GM12891 (cell line): ENCODE results near the gene SERPINB6.

Experiments
- PAX5 ChIP-seq: IDR thresholded peaks from 2 replicates; pipeline ENCODE4 v1.6.1; 2011; ENCODE audit warnings: low read length, moderate library complexity, mild to moderate bottlenecking; ENCODE audit not compliant: insufficient read depth, severe bottlenecking
- POLR2A ChIP-seq: IDR thresholded peaks from 2 replicates; pipeline ENCODE4 v1.6.1; 2011; ENCODE audit warnings: low read depth, low read length, control low read depth
- POLR2AphosphoS5 ChIP-seq: IDR thresholded peaks from 2 replicates; pipeline ENCODE4 v1.6.1; 2011; ENCODE audit warnings: low read depth, low read length, control low read depth
- POU2F2 ChIP-seq: IDR thresholded peaks from 2 replicates; pipeline ENCODE4 v1.6.1; 2011; ENCODE audit warnings: low read depth, mild to moderate bottlenecking, control low read depth, low read length, moderate library complexity
- SPI1 ChIP-seq: IDR thresholded peaks from 2 replicates; pipeline ENCODE4 v1.6.1; 2011; ENCODE audit warnings: low read depth, low read length, control low read depth
- TAF1 ChIP-seq: IDR thresholded peaks from 2 replicates; pipeline ENCODE4 v1.6.1; 2011; ENCODE audit warnings: low read depth, low read length, control low read depth

DNA sequence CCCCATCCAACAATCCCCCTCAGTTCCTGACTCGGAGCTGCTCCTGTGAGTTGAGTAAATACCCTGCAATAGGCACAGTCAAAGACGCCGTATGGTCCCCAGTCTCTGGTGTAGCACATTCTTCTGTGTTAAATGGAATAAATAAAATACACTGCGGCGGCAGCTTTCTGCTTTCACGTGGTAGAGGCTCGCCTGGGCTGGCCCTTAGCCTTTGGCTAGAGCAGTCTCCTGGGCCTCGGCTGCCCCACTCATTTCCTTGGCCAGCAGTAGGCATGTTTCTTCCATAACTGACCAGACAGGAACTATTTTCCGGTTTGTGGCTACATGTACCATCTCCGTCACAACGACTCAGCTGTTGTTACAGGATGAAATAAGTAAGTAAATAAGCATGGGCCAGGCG lies 20.7 kb downstream of the SERPINB6 start:
- no peak for TF ChIP-seq POLR2A
- no peak for TF ChIP-seq PAX5
- no peak for TF ChIP-seq TAF1
- no peak for TF ChIP-seq POLR2AphosphoS5
- TF ChIP-seq POU2F2 = no peak
- TF ChIP-seq SPI1 = no peak
